Testis (tissue), 3 donors: ENCODE data around the gene IGSF8. TPM values are rescaled to one million over a fixed set of nuclear protein-coding genes. Genes with fewer than 3 reads are reported as not detected.
A peak's percentile ranks its signal among the peaks of the same experiment; 100 is the strongest.

Source experiments
- DNase-seq: peaks from one replicate; pipeline ENCODE4 v3.0.0-alpha.2; 2019
- H3K27ac ChIP-seq, 2 donors: fragments of 200-600 bp; sonication (generic); one replicate each; pipeline ENCODE4 v1.5.1; 2019
- H3K27me3 ChIP-seq: fragments of 200-600 bp; sonication (generic); one replicate; pipeline ENCODE4 v1.5.1; 2019
- H3K36me3 ChIP-seq: fragments of 200-600 bp; sonication (generic); one replicate; pipeline ENCODE4 v1.5.1; 2017; ENCODE audit warnings: low read depth; ENCODE audit errors: missing control alignments
- H3K4me1 ChIP-seq: fragments of 200-600 bp; sonication (generic); one replicate; pipeline ENCODE4 v1.5.1; 2019
- H3K4me3 ChIP-seq, 2 donors: fragments of 200-600 bp; sonication (generic); one replicate each; pipeline ENCODE4 v1.5.1; 2017 to 2019
- H3K9me3 ChIP-seq: fragments of 200-600 bp; sonication (generic); one replicate; pipeline ENCODE4 v1.5.1; 2017
- CTCF ChIP-seq, 3 experiments: fragments of 450-650 bp in 2 of 3; fragments of 200-600 bp in 1 of 3; sonication (generic) in 1 of 3; IDR thresholded peaks; one replicate each; pipeline ENCODE4 v1.5.1; 2016 to 2019; ENCODE audit warnings: antibody characterized with exemption in 3 of 3, mild to moderate bottlenecking in 2 of 3, moderate library complexity in 1 of 3
- POLR2A ChIP-seq: fragments of 450-650 bp; IDR thresholded peaks from one replicate; pipeline ENCODE4 v1.6.1; 2017; ENCODE audit warnings: antibody characterized with exemption, mild to moderate bottlenecking, moderate library complexity
- WGBS, 2 donors: methylation state at CpG; one replicate each; pipeline ENCODE4 v1.1.5; 2018; 5-methylcytosine and 5-hydroxymethylcytosine counted together
- intact Hi-C: fragments of 100-400 bp; cut with DNase I; formaldehyde crosslinking; loops from one replicate; pipeline ENCODE4 v1.15.1; 2023; ENCODE audit warnings: low total_unique reads
- polyA plus RNA-seq: library from polyadenylated mRNA; stranded (reverse); fragments of 350-450 nt; fragmentation: Illumina TruSeq; extraction: RNeasy Lipid Tissue Mini Kit (QIAGEN cat#74804); gene quantifications from one replicate; pipeline ENCODE4 v1.2.3, GENCODE V29; 2014; ENCODE audit warnings: low read depth, low replicate concordance; ENCODE audit not compliant: insufficient read depth
- total RNA-seq, 2 donors: library from RNA; depleted of rRNA; stranded (reverse); fragments of >200 nt; gene quantifications; one replicate each; pipeline ENCODE4 v1.2.3, GENCODE V29; 2016

Gene IGSF8
- total and polyA plus RNA-seq, 3 donors from 2014 or later = 79.8 to 119 (median 104) TPM

- Histone ChIP-seq H3K36me3 (no peaks in the 10 kb centered on the region), H3K4me3 (peak overlapping the region in 1 of 2 donors; percentile 48), H3K27me3 (no peaks in the 10 kb centered on the region), H3K4me1 (peaks cover 48% of the 10 kb centered on the region), H3K27ac (no peak overlapping the region), H3K9me3 (no peaks in the 10 kb centered on the region)
- DNase-seq = peak; percentile 84
- 29 to 34% methylated on average over 7 to 8 of the region's 8 CpGs for WGBS, 2 donors
- no peak for TF ChIP-seq POLR2A
- TF ChIP-seq CTCF (IDR thresholded peaks at IDR 0.05) = no peak
- intact Hi-C loops = no loop called here
Measured at GRCh38 chr1:160117709-160118183, 19.3 kb upstream of the IGSF8 start.

GRCh38 chr1:160117300-160117699, 18.9 kb upstream of the IGSF8 start:
- Histone ChIP-seq H3K4me1 (peaks cover 52% of the 10 kb centered on the region), H3K36me3 (no peaks in the 10 kb centered on the region), H3K27ac (no peak overlapping the region), H3K4me3 (peak overlapping the region in 1 of 2 donors; percentile 48), H3K27me3 (no peaks in the 10 kb centered on the region), H3K9me3 (no peaks in the 10 kb centered on the region)
- WGBS, 2 donors = 10 to 21% methylated on average over 1 of the region's 1 CpG
- DNase-seq = no peak
- intact Hi-C loops = no loop called here
- no peak for TF ChIP-seq CTCF (IDR thresholded peaks at IDR 0.05)

- H3K27ac ChIP-seq = peak overlapping the region; percentile 55 to 72
- TF ChIP-seq CTCF (IDR thresholded peaks at IDR 0.05) = no peak
- TF ChIP-seq POLR2A = no peak
- peak; percentile 50 for DNase-seq
- H3K4me3 ChIP-seq = peak overlapping the region; percentile 6 to 48
- intact Hi-C loops = no loop called here
- no peaks in the 10 kb centered on the region for H3K27me3 ChIP-seq
- H3K36me3 ChIP-seq = no peaks in the 10 kb centered on the region
- 45 to 59% methylated on average over 8 to 12 of the region's 12 CpGs for WGBS, 2 donors
- no peaks in the 10 kb centered on the region for H3K9me3 ChIP-seq
- H3K4me1 ChIP-seq = peaks cover 58% of the 10 kb centered on the region
Measured at GRCh38 chr1:160116283-160117147, 18.1 kb upstream of the IGSF8 start.

- peak; percentile 52 for DNase-seq
- peak within 1 kb of the TSS; percentile 6 to 48 for H3K4me3 ChIP-seq
- H3K4me1 ChIP-seq = peaks cover 58% of the 10 kb centered on the region
- no peaks in the 10 kb centered on the region for H3K36me3 ChIP-seq
- H3K27ac ChIP-seq = peak within 1 kb of the TSS; percentile 55 to 72
- intact Hi-C loops = no loop called here
- no peaks in the 10 kb centered on the region for H3K27me3 ChIP-seq
- 29 to 35% methylated on average over 13 to 16 of the region's 16 CpGs for WGBS, 2 donors
- H3K9me3 ChIP-seq = no peaks in the 10 kb centered on the region
- TF ChIP-seq CTCF (IDR thresholded peaks at IDR 0.05) (no peak), POLR2A (no peak)
Measured at GRCh38 chr1:160115545-160116282, 17.3 kb upstream of the IGSF8 start, which contains the start of gene ATP1A2. Gene ATP1A2 (plus strand): TSS chr1:160115759. CDS start chr1:160115862, 103 bp downstream.
